Adrenal gland (tissue), 5 donors: ENCODE data around the gene AGAP1.

ENCODE experiments used
- POLR2A ChIP-seq, 2 donors: fragments of 450-650 bp; IDR thresholded peaks; one replicate each; pipeline ENCODE4 v1.6.1; 2017; ENCODE audit warnings: antibody characterized with exemption in 2 of 2, mild to moderate bottlenecking in 2 of 2, moderate library complexity in 1 of 2
- TF ChIP-seq, protein P1 (sequence below), 6 experiments: fragments of 450-650 bp in 4 of 6; fragments of 200-600 bp in 2 of 6; sonication (generic) in 1 of 6; IDR thresholded peaks; 1 replicate in 5 of 6; 2 replicates in 1 of 6; pipeline versions ENCODE4 v1.5.1 to v1.8.0; 2016 to 2021; ENCODE audit warnings: antibody characterized with exemption in 6 of 6, mild to moderate bottlenecking in 2 of 6, moderate library complexity in 1 of 6
- donor health status: DM: no; HTN: no; CAD: no.

- TF ChIP-seq, protein P1, sequence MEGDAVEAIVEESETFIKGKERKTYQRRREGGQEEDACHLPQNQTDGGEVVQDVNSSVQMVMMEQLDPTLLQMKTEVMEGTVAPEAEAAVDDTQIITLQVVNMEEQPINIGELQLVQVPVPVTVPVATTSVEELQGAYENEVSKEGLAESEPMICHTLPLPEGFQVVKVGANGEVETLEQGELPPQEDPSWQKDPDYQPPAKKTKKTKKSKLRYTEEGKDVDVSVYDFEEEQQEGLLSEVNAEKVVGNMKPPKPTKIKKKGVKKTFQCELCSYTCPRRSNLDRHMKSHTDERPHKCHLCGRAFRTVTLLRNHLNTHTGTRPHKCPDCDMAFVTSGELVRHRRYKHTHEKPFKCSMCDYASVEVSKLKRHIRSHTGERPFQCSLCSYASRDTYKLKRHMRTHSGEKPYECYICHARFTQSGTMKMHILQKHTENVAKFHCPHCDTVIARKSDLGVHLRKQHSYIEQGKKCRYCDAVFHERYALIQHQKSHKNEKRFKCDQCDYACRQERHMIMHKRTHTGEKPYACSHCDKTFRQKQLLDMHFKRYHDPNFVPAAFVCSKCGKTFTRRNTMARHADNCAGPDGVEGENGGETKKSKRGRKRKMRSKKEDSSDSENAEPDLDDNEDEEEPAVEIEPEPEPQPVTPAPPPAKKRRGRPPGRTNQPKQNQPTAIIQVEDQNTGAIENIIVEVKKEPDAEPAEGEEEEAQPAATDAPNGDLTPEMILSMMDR (IDR thresholded peaks at IDR 0.05), result no peak
- no peak for TF ChIP-seq POLR2A (IDR thresholded peaks at IDR 0.05)
Observed at GRCh38 chr2:236026841-236027240, 533.0 kb downstream of the AGAP1 start.
